Psoas muscle (tissue), 8 donors: ENCODE results near the gene MYLK4. TPM values are rescaled to one million over a fixed set of nuclear protein-coding genes. Genes with fewer than 3 reads are reported as not detected.

Experiments
- ATAC-seq, 4 donors: fragments of 200-7000 bp; cut with Tn5 transposase; one replicate each; pipeline ENCODE4 v1.9.1; 2020; ENCODE audit warnings: moderate library complexity in 3 of 4, mild to moderate bottlenecking in 2 of 4
- DNase-seq, 2 donors: peaks; one replicate each; pipeline ENCODE4 v3.0.0-alpha.2; 2020
- H3K27ac ChIP-seq: fragments of 200-600 bp; one replicate; pipeline ENCODE4 v1.8.0; 2022
- H3K27me3 ChIP-seq, 3 donors: fragments of 200-600 bp in 1 of 3; one replicate each; pipeline versions ENCODE4 v1.6.1 to v1.8.0; 2013 to 2022; ENCODE audit warnings: low read length in 2 of 3, mild to moderate bottlenecking in 2 of 3, moderate library complexity in 1 of 3; ENCODE audit not compliant: insufficient read depth in 3 of 3
- H3K36me3 ChIP-seq, 2 donors: fragments of 200-600 bp in 1 of 2; one replicate each; pipeline versions ENCODE4 v1.6.1 to v1.8.0; 2013 to 2022; ENCODE audit warnings: low read depth in 1 of 2, mild to moderate bottlenecking in 1 of 2, moderate library complexity in 1 of 2; ENCODE audit not compliant: insufficient read depth in 1 of 2
- H3K4me1 ChIP-seq: fragments of 200-600 bp; one replicate; pipeline ENCODE4 v1.8.0; 2022
- H3K4me3 ChIP-seq: fragments of 200-600 bp; one replicate; pipeline ENCODE4 v1.8.0; 2022; ENCODE audit warnings: mild to moderate bottlenecking
- H3K9me3 ChIP-seq: fragments of 200-600 bp; one replicate; pipeline ENCODE4 v1.8.0; 2022
- CTCF ChIP-seq: fragments of 200-600 bp; IDR thresholded peaks from one replicate; pipeline ENCODE4 v1.8.0; 2022; ENCODE audit warnings: antibody characterized with exemption
- WGBS, 3 donors: extraction: QIAGEN DNeasy Blood & Tissue Kit; methylation state at CpG; one replicate each; pipeline versions ENCODE4 v1.1.6 to v1.1.7; 2013; 5-methylcytosine and 5-hydroxymethylcytosine counted together
- intact Hi-C, 2 donors: fragments of 100-400 bp; cut with DNase I; formaldehyde crosslinking; loops; one replicate each; pipeline versions ENCODE4 v1.11.0 to v1.14.2; 2022
- polyA plus RNA-seq, 3 donors: library from polyadenylated mRNA; stranded (reverse); fragments of 200-250 nt; gene quantifications; one replicate each; pipeline ENCODE4 v1.2.3, GENCODE V29; 2013
- total RNA-seq, 4 donors: library from RNA; stranded (reverse); fragmentation: NEBNext Ultra II Directional in 2 of 4; extraction: Animal tissue kit (Norgen Biotek cat#: 25700) in 2 of 4; gene quantifications; one replicate each; pipeline versions ENCODE4 v1.2.1 to v1.2.4, GENCODE V29; 2021 to 2023
- donor health status: healthy with polysubstance abuse.
- donor health status: DM: no; HTN: no; CAD: no; lungs with moderate emphysema.
- donor health status: Bipolar disorder and iron deficiency.
- donor health status: healthy.
- donor health status: DM: yes; HTN: yes; CAD: no.
- donor health status: DM: no; HTN: no; CAD: no.
- donor health status: DM: no; HTN: no; CAD: no.
- donor health status: DM: yes; HTN: yes; CAD: no.

Gene MYLK4
- total and polyA plus RNA-seq, 7 donors: 0.09 to 143 (median 2.9) TPM

- 53 to 72% (median 61%) methylated on average over 9 of the region's 9 CpGs for WGBS, 3 donors
- ATAC-seq (peak in 2 of 4 donors; percentile 23 to 41), DNase-seq (no peak)
- H3K36me3 ChIP-seq: peaks cover 5 to 51% of the 10 kb centered on the region in 2 donors
- peak overlapping the region; percentile 39 for H3K27ac ChIP-seq
- no peak for TF ChIP-seq CTCF
- H3K27me3 ChIP-seq: no peaks in the 10 kb centered on the region
- H3K4me1 ChIP-seq: peaks cover 28% of the 10 kb centered on the region
- no peak overlapping the region for H3K4me3 ChIP-seq
- intact Hi-C loops: no loop called here
- H3K9me3 ChIP-seq: no peaks in the 10 kb centered on the region
Observed at GRCh38 chr6:2782356-2782708, 31.6 kb upstream of the MYLK4 start.

GRCh38 chr6:2781685-2782355 lies 31.1 kb upstream of the MYLK4 start:
- TF ChIP-seq CTCF: no peak
- no peaks in the 10 kb centered on the region for H3K27me3 ChIP-seq
- H3K4me3 ChIP-seq: no peak overlapping the region
- 80 to 89% (median 85%) methylated on average over 7 of the region's 7 CpGs for WGBS, 3 donors
- ATAC-seq: no peak
- no peaks in the 10 kb centered on the region for H3K9me3 ChIP-seq
- peaks cover 5 to 50% of the 10 kb centered on the region in 2 donors for H3K36me3 ChIP-seq
- peak overlapping the region; percentile 39 for H3K27ac ChIP-seq
- no peak for DNase-seq
- intact Hi-C loops: no loop called here
- H3K4me1 ChIP-seq: peaks cover 28% of the 10 kb centered on the region

GRCh38 chr6:2780102-2780737 lies 29.5 kb upstream of the MYLK4 start:
- WGBS, 3 donors: 69 to 84% (median 73%) methylated on average over 9 of the region's 9 CpGs
- DNase-seq (no peak), ATAC-seq (no peak)
- Histone ChIP-seq H3K27me3 (no peaks in the 10 kb centered on the region), H3K27ac (no peak overlapping the region), H3K4me3 (no peak overlapping the region), H3K4me1 (peaks cover 34% of the 10 kb centered on the region), H3K36me3 (peaks cover 5 to 47% of the 10 kb centered on the region in 2 donors), H3K9me3 (no peaks in the 10 kb centered on the region)
- intact Hi-C loops: no loop called here
- no peak for TF ChIP-seq CTCF

GRCh38 chr6:2777249-2777648 lies 26.5 kb upstream of the MYLK4 start:
- Histone ChIP-seq H3K4me1 (peaks cover 8% of the 10 kb centered on the region), H3K36me3 (peaks cover 12 to 60% of the 10 kb centered on the region in 2 donors), H3K27ac (no peak overlapping the region), H3K9me3 (no peaks in the 10 kb centered on the region), H3K4me3 (no peak overlapping the region), H3K27me3 (no peaks in the 10 kb centered on the region)
- no peak for DNase-seq
- no peak for ATAC-seq
- intact Hi-C loops: loop anchor here in 1 of 2 donors (10.0 kb wide), 1 partner anchor 298 kb away; no protein-coding TSS in a partner anchor
- 91 to 95% (median 93%) methylated on average over 3 of the region's 3 CpGs for WGBS, 3 donors
- TF ChIP-seq CTCF: no peak
